ENCODE results near the gene MAPKAPK5.

GRCh38 chr12:111819191-111820158, 22.6 kb upstream of the MAPKAPK5 start:
- TF ChIP-seq, protein P1, sequence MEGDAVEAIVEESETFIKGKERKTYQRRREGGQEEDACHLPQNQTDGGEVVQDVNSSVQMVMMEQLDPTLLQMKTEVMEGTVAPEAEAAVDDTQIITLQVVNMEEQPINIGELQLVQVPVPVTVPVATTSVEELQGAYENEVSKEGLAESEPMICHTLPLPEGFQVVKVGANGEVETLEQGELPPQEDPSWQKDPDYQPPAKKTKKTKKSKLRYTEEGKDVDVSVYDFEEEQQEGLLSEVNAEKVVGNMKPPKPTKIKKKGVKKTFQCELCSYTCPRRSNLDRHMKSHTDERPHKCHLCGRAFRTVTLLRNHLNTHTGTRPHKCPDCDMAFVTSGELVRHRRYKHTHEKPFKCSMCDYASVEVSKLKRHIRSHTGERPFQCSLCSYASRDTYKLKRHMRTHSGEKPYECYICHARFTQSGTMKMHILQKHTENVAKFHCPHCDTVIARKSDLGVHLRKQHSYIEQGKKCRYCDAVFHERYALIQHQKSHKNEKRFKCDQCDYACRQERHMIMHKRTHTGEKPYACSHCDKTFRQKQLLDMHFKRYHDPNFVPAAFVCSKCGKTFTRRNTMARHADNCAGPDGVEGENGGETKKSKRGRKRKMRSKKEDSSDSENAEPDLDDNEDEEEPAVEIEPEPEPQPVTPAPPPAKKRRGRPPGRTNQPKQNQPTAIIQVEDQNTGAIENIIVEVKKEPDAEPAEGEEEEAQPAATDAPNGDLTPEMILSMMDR (conservative IDR thresholded peaks at IDR 0.05; ENCODE audit: low read depth in 2 of 2) = no peak
- no peak for TF ChIP-seq NANOG (IDR thresholded peaks at IDR 0.05; ENCODE audit: borderline replicate concordance)
- no peak for TF ChIP-seq EZH2phosphoT487 (IDR thresholded peaks at IDR 0.05; ENCODE audit: unreplicated experiment)
- TF ChIP-seq, protein P2, sequence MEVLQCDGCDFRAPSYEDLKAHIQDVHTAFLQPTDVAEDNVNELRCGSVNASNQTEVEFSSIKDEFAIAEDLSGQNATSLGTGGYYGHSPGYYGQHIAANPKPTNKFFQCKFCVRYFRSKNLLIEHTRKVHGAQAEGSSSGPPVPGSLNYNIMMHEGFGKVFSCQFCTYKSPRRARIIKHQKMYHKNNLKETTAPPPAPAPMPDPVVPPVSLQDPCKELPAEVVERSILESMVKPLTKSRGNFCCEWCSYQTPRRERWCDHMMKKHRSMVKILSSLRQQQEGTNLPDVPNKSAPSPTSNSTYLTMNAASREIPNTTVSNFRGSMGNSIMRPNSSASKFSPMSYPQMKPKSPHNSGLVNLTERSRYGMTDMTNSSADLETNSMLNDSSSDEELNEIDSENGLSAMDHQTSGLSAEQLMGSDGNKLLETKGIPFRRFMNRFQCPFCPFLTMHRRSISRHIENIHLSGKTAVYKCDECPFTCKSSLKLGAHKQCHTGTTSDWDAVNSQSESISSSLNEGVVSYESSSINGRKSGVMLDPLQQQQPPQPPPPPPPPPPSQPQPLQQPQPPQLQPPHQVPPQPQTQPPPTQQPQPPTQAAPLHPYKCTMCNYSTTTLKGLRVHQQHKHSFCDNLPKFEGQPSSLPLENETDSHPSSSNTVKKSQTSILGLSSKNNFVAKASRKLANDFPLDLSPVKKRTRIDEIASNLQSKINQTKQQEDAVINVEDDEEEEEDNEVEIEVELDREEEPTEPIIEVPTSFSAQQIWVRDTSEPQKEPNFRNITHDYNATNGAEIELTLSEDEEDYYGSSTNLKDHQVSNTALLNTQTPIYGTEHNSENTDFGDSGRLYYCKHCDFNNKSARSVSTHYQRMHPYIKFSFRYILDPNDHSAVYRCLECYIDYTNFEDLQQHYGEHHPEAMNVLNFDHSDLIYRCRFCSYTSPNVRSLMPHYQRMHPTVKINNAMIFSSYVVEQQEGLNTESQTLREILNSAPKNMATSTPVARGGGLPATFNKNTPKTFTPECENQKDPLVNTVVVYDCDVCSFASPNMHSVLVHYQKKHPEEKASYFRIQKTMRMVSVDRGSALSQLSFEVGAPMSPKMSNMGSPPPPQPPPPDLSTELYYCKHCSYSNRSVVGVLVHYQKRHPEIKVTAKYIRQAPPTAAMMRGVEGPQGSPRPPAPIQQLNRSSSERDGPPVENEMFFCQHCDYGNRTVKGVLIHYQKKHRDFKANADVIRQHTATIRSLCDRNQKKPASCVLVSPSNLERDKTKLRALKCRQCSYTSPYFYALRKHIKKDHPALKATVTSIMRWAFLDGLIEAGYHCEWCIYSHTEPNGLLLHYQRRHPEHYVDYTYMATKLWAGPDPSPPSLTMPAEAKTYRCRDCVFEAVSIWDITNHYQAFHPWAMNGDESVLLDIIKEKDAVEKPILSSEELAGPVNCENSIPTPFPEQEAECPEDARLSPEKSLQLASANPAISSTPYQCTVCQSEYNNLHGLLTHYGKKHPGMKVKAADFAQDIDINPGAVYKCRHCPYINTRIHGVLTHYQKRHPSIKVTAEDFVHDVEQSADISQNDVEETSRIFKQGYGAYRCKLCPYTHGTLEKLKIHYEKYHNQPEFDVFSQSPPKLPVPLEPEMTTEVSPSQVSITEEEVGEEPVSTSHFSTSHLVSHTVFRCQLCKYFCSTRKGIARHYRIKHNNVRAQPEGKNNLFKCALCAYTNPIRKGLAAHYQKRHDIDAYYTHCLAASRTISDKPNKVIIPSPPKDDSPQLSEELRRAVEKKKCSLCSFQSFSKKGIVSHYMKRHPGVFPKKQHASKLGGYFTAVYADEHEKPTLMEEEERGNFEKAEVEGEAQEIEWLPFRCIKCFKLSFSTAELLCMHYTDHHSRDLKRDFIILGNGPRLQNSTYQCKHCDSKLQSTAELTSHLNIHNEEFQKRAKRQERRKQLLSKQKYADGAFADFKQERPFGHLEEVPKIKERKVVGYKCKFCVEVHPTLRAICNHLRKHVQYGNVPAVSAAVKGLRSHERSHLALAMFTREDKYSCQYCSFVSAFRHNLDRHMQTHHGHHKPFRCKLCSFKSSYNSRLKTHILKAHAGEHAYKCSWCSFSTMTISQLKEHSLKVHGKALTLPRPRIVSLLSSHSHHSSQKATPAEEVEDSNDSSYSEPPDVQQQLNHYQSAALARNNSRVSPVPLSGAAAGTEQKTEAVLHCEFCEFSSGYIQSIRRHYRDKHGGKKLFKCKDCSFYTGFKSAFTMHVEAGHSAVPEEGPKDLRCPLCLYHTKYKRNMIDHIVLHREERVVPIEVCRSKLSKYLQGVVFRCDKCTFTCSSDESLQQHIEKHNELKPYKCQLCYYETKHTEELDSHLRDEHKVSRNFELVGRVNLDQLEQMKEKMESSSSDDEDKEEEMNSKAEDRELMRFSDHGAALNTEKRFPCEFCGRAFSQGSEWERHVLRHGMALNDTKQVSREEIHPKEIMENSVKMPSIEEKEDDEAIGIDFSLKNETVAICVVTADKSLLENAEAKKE (CRISPR knock-in tag; IDR thresholded peaks at IDR 0.05) = no peak
- no peak for TF ChIP-seq POLR2AphosphoS5 (IDR thresholded peaks at IDR 0.05; ENCODE audit: low read depth)
- TF ChIP-seq EZH2 (IDR thresholded peaks at IDR 0.05; ENCODE audit: low read depth, unreplicated experiment) = no peak
- TF ChIP-seq CREB1 (CRISPR knock-in tag; IDR thresholded peaks at IDR 0.05; ENCODE audit: low read depth) = no peak
